ENCODE data around the gene RHBDL3. TPM values are rescaled to one million over a fixed set of nuclear protein-coding genes. Genes with fewer than 3 reads are reported as not detected.

Gene RHBDL3
- total and polyA plus RNA-seq, 2 donors (not counting 3 experiments of a cell fraction or from before 2014, with no cell fraction given) = 0.11 to 0.20 TPM

- Histone ChIP-seq H3K4me2 (ENCODE audit: insufficient read depth, low read length) (no peak overlapping the region), H4K20me1 (replicated peaks; ENCODE audit: control insufficient read depth, extremely low read depth, insufficient read depth, low read length) (peaks cover 2% of the 10 kb centered on the region), H3K27ac (ENCODE audit: insufficient read depth, low read depth, low read length) (no peak overlapping the region), H3K9me1 (replicated peaks; ENCODE audit: control insufficient read depth, extremely low read depth, insufficient read depth, low read length) (no peaks in the 10 kb centered on the region), H2AFZ (ENCODE audit: low read depth, low read length) (no peak overlapping the region), H3K4me1 (ENCODE audit: control insufficient read depth, extremely low read depth, insufficient read depth, low read length) (no peaks in the 10 kb centered on the region), H3K9me3 (replicated peaks; ENCODE audit: control insufficient read depth, insufficient read depth, low read length) (no peaks in the 10 kb centered on the region), H3K4me3 (replicated peaks in 1 of 3; ENCODE audit: insufficient read depth in 1 of 3, low read depth in 1 of 3, low read length in 3 of 3) (no peak overlapping the region), H3K27me3 (ENCODE audit: control insufficient read depth in 2 of 2, insufficient read depth in 2 of 2, low read length in 2 of 2) (no peaks in the 10 kb centered on the region), H3K79me2 (ENCODE audit: control insufficient read depth, insufficient read depth, low read length) (no peaks in the 10 kb centered on the region), H3K9ac (replicated peaks; ENCODE audit: extremely low read depth, insufficient read depth, low read length) (no peak overlapping the region), H3K36me3 (ENCODE audit: control insufficient read depth in 2 of 2, extremely low read depth in 1 of 2, insufficient read depth in 2 of 2, low read length in 2 of 2) (no peaks in the 10 kb centered on the region)
- FAIRE-seq (no peak), DNase-seq (ENCODE audit: low read depth, low spot score) (no peak)
- TF ChIP-seq JUN (IDR thresholded peaks at IDR 0.05; ENCODE audit: borderline replicate concordance, insufficient read depth, insufficient read length, low read depth) = no peak
- TF ChIP-seq POLR2A (IDR thresholded peaks at IDR 0.05; ENCODE audit: low read depth, low read length) = no peak
- TF ChIP-seq CTCF (IDR thresholded peaks at IDR 0.05; ENCODE audit: extremely low read depth in 1 of 2, insufficient read depth in 1 of 2, low read depth in 1 of 2, low read length in 2 of 2) = no peak
- TF ChIP-seq MYC (IDR thresholded peaks at IDR 0.05; ENCODE audit: low read depth, low read length) = no peak
- TF ChIP-seq POLR2AphosphoS5 (IDR thresholded peaks at IDR 0.05; ENCODE audit: insufficient read depth, low read depth, low read length) = no peak
- TF ChIP-seq GATA2 (IDR thresholded peaks at IDR 0.05; ENCODE audit: insufficient read depth, insufficient read length, low read depth, low read length) = no peak
- no peak for TF ChIP-seq FOS (IDR thresholded peaks at IDR 0.05; ENCODE audit: borderline replicate concordance, insufficient read depth, low read length)
- no peak for TF ChIP-seq EZH2 (IDR thresholded peaks at IDR 0.05; ENCODE audit: borderline replicate concordance, low read depth, low read length, severe bottlenecking)
- no peak for TF ChIP-seq MAX (IDR thresholded peaks at IDR 0.05; ENCODE audit: insufficient read depth, insufficient read length)
- no TSS peak for BruUV-seq (replicated peaks)
- ChIA-PET POLR2A (no interaction called here), CTCF (interaction anchor here (1.0 to 1.3 kb wide), 3 partner anchors 15 to 25 kb away, joined by 3 to 4 read pairs (median 3); no protein-coding TSS in a partner anchor)
- dilution Hi-C loops (cut with MboI; ENCODE audit: extremely low pct_ligation_motif_present, low sequenced_read_pairs) = no loop called here
- intact Hi-C loops (cut with micrococcal nuclease) = no loop called here
Measured at GRCh38 chr17:32226886-32227285, 38.7 kb upstream of the RHBDL3 start.

Data from endothelial cell of umbilical vein (primary cell).